ENCODE measurements around the gene RAB17. TPM values are rescaled to one million over a fixed set of nuclear protein-coding genes. Genes with fewer than 3 reads are reported as not detected.
"Not testable (repeated sequence)": the region's sequence is repeated elsewhere in the genome, so short reads cannot be mapped to it uniquely, and the experiment has no call there.

RAB17 gene
- total RNA-seq, 1 experiment from 2014 or later, result 23.6 TPM

- H3K27me3 ChIP-seq (ENCODE audit: control insufficient read depth, insufficient read depth, low read length); H3K4me3 ChIP-seq (ENCODE audit: low read depth in 2 of 2, low read length in 2 of 2); H3K9me3 ChIP-seq (ENCODE audit: control insufficient read depth, insufficient read depth, low read depth, low read length); in situ Hi-C loops (cut with HindIII; ENCODE audit: low pct_unique_long_range_greater_than_20kb, low sequenced_read_pairs); ATAC-seq; H3K36me3 ChIP-seq (ENCODE audit: control insufficient read depth, insufficient read depth, low read length); DNase-seq (ENCODE audit: low read depth, low spot score); BruUV-seq (replicated peaks); POLR2A ChIA-PET; CTCF ChIA-PET: not testable (repeated sequence)
- Histone ChIP-seq H3K27ac (ENCODE audit: low read length) (peak overlapping the region; percentile 69), H3K4me1 (ENCODE audit: control insufficient read depth, insufficient read depth, low read length) (peaks cover 28% of the 10 kb centered on the region)
- intact Hi-C loops (cut with micrococcal nuclease; ENCODE audit: unreplicated experiment), result loop anchor here (10.0 kb wide), 1 partner anchor 149 kb away; no protein-coding TSS in a partner anchor
Observed at GRCh38 chr2:237595829-237596519, 5.4 kb upstream of the RAB17 start.

- ATAC-seq (peak; percentile 51), DNase-seq (ENCODE audit: low read depth, low spot score) (no peak)
- Histone ChIP-seq H3K36me3 (ENCODE audit: control insufficient read depth, insufficient read depth, low read length) (no peaks in the 10 kb centered on the region; the same call in 1 of the 2 replicates), H3K9me3 (ENCODE audit: control insufficient read depth, insufficient read depth, low read depth, low read length) (no peaks in the 10 kb centered on the region), H3K27me3 (ENCODE audit: control insufficient read depth, insufficient read depth, low read length) (no peaks in the 10 kb centered on the region), H3K27ac (ENCODE audit: low read length) (peak overlapping the region; percentile 69), H3K4me1 (ENCODE audit: control insufficient read depth, insufficient read depth, low read length) (peaks cover 39% of the 10 kb centered on the region), H3K4me3 (ENCODE audit: low read depth in 2 of 2, low read length in 2 of 2) (no peak overlapping the region)
- POLR2A ChIA-PET, result no interaction called here
- TF ChIP-seq TCF7L2 (IDR thresholded peaks at IDR 0.05; ENCODE audit: low read depth, low read length) (no peak), SIN3A (IDR thresholded peaks at IDR 0.05; ENCODE audit: borderline replicate concordance, insufficient read depth, low read depth, low read length) (no peak), POLR2AphosphoS5 (IDR thresholded peaks at IDR 0.05; ENCODE audit: low read depth, low read length) (no peak), REST (IDR thresholded peaks at IDR 0.05; ENCODE audit: insufficient read depth in 1 of 2, low read depth in 2 of 2, low read length in 1 of 2) (no peak)
- TF ChIP-seq, protein P1, sequence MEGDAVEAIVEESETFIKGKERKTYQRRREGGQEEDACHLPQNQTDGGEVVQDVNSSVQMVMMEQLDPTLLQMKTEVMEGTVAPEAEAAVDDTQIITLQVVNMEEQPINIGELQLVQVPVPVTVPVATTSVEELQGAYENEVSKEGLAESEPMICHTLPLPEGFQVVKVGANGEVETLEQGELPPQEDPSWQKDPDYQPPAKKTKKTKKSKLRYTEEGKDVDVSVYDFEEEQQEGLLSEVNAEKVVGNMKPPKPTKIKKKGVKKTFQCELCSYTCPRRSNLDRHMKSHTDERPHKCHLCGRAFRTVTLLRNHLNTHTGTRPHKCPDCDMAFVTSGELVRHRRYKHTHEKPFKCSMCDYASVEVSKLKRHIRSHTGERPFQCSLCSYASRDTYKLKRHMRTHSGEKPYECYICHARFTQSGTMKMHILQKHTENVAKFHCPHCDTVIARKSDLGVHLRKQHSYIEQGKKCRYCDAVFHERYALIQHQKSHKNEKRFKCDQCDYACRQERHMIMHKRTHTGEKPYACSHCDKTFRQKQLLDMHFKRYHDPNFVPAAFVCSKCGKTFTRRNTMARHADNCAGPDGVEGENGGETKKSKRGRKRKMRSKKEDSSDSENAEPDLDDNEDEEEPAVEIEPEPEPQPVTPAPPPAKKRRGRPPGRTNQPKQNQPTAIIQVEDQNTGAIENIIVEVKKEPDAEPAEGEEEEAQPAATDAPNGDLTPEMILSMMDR (IDR thresholded peaks at IDR 0.05), result no peak
- BruUV-seq (replicated peaks), result no TSS peak
- CTCF ChIA-PET, result no interaction called here
- in situ Hi-C loops (cut with HindIII; ENCODE audit: low pct_unique_long_range_greater_than_20kb, low sequenced_read_pairs), result no loop called here
- intact Hi-C loops (cut with micrococcal nuclease; ENCODE audit: unreplicated experiment), result loop anchor here (10.0 kb wide), 1 partner anchor 150 kb away; no protein-coding TSS in a partner anchor
Observed at GRCh38 chr2:237594514-237594871, 4.0 kb upstream of the RAB17 start.

GRCh38 chr2:237593596-237594320 is 3.2 kb upstream of the RAB17 start:
- intact Hi-C loops (cut with micrococcal nuclease; ENCODE audit: unreplicated experiment) (loop anchor here (10.0 kb wide), 1 partner anchor 151 kb away; no protein-coding TSS in a partner anchor), in situ Hi-C loops (cut with HindIII; ENCODE audit: low pct_unique_long_range_greater_than_20kb, low sequenced_read_pairs) (no loop called here)
- Histone ChIP-seq H3K9me3 (ENCODE audit: control insufficient read depth, insufficient read depth, low read depth, low read length) (no peaks in the 10 kb centered on the region), H3K4me1 (ENCODE audit: control insufficient read depth, insufficient read depth, low read length) (peaks cover 39% of the 10 kb centered on the region), H3K27me3 (ENCODE audit: control insufficient read depth, insufficient read depth, low read length) (no peaks in the 10 kb centered on the region), H3K36me3 (ENCODE audit: control insufficient read depth, insufficient read depth, low read length) (no peaks in the 10 kb centered on the region; the same call in 1 of the 2 replicates), H3K4me3 (ENCODE audit: low read depth in 2 of 2, low read length in 2 of 2) (no peak overlapping the region), H3K27ac (ENCODE audit: low read length) (peak overlapping the region; percentile 69)
- CTCF ChIA-PET, result no interaction called here
- no TSS peak for BruUV-seq (replicated peaks)
- DNase-seq (ENCODE audit: low read depth, low spot score) (no peak), ATAC-seq (no peak)
- POLR2A ChIA-PET, result no interaction called here
- no peak for TF ChIP-seq SIN3A (IDR thresholded peaks at IDR 0.05; ENCODE audit: borderline replicate concordance, insufficient read depth, low read depth, low read length)
- TF ChIP-seq TCF7L2 (IDR thresholded peaks at IDR 0.05; ENCODE audit: low read depth, low read length), result no peak
- no peak for TF ChIP-seq REST (IDR thresholded peaks at IDR 0.05; ENCODE audit: insufficient read depth in 1 of 2, low read depth in 2 of 2, low read length in 1 of 2)
- TF ChIP-seq, protein P1 (IDR thresholded peaks at IDR 0.05), result no peak
- TF ChIP-seq POLR2AphosphoS5 (IDR thresholded peaks at IDR 0.05; ENCODE audit: low read depth, low read length), result no peak
